Neural cell (in vitro differentiated cells): ENCODE measurements around the gene MPPED1.

Experiments
- EP300 ChIP-seq: fragments of 450-650 bp; conservative IDR thresholded peaks from 2 replicates; pipeline ENCODE4 v1.6.1; 2014; ENCODE audit warnings: antibody characterized with exemption, mild to moderate bottlenecking, moderate library complexity; ENCODE audit not compliant: poor library complexity, severe bottlenecking
- MXI1 ChIP-seq: fragments of 450-650 bp; conservative IDR thresholded peaks from 2 replicates; pipeline ENCODE4 v1.6.1; 2014; ENCODE audit warnings: antibody characterized with exemption, mild to moderate bottlenecking; ENCODE audit not compliant: poor library complexity, severe bottlenecking
- POLR2AphosphoS5 ChIP-seq: IDR thresholded peaks from 2 replicates; pipeline ENCODE4 v1.6.1; 2012
- TAF1 ChIP-seq: IDR thresholded peaks from 2 replicates; pipeline ENCODE4 v1.6.1; 2012; ENCODE audit warnings: low read depth
- TF ChIP-seq, protein P1 (sequence below): fragments of 450-650 bp; IDR thresholded peaks from 2 replicates; pipeline ENCODE4 v1.5.1; 2014; ENCODE audit warnings: antibody characterized with exemption, mild to moderate bottlenecking, moderate library complexity; ENCODE audit not compliant: poor library complexity, severe bottlenecking
- TF ChIP-seq, protein P2 (sequence below): IDR thresholded peaks from 2 replicates; pipeline ENCODE4 v1.6.1; 2012; ENCODE audit warnings: borderline replicate concordance

DNA sequence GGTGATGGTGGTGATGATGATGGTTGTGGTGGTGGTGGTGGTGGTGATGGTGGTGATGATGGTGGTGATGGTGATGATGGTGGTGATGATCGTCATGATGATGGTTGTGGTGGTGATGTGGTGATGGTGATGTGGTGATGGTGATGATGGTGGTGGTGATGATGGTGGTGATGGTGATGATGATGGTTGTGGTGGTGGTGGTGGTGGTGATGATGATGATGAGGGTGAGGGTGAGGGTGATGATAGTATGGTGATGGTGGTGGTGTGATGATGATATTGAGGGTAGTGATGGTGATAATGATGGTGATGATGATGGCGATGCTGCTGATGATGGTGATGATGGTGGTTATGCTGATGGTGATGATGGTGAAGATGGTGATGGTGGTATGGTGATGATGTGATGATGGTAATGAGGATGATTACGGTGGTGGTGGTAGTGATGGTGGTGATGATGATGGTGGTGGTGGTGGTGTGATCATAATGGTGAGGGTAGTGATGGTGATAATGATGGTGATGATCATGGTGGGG lies 63.8 kb downstream of the MPPED1 start:
- TF ChIP-seq, protein P1, sequence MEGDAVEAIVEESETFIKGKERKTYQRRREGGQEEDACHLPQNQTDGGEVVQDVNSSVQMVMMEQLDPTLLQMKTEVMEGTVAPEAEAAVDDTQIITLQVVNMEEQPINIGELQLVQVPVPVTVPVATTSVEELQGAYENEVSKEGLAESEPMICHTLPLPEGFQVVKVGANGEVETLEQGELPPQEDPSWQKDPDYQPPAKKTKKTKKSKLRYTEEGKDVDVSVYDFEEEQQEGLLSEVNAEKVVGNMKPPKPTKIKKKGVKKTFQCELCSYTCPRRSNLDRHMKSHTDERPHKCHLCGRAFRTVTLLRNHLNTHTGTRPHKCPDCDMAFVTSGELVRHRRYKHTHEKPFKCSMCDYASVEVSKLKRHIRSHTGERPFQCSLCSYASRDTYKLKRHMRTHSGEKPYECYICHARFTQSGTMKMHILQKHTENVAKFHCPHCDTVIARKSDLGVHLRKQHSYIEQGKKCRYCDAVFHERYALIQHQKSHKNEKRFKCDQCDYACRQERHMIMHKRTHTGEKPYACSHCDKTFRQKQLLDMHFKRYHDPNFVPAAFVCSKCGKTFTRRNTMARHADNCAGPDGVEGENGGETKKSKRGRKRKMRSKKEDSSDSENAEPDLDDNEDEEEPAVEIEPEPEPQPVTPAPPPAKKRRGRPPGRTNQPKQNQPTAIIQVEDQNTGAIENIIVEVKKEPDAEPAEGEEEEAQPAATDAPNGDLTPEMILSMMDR = no peak
- TF ChIP-seq POLR2AphosphoS5 = no peak
- no peak for TF ChIP-seq TAF1
- TF ChIP-seq MXI1 = no peak
- TF ChIP-seq, protein P2, sequence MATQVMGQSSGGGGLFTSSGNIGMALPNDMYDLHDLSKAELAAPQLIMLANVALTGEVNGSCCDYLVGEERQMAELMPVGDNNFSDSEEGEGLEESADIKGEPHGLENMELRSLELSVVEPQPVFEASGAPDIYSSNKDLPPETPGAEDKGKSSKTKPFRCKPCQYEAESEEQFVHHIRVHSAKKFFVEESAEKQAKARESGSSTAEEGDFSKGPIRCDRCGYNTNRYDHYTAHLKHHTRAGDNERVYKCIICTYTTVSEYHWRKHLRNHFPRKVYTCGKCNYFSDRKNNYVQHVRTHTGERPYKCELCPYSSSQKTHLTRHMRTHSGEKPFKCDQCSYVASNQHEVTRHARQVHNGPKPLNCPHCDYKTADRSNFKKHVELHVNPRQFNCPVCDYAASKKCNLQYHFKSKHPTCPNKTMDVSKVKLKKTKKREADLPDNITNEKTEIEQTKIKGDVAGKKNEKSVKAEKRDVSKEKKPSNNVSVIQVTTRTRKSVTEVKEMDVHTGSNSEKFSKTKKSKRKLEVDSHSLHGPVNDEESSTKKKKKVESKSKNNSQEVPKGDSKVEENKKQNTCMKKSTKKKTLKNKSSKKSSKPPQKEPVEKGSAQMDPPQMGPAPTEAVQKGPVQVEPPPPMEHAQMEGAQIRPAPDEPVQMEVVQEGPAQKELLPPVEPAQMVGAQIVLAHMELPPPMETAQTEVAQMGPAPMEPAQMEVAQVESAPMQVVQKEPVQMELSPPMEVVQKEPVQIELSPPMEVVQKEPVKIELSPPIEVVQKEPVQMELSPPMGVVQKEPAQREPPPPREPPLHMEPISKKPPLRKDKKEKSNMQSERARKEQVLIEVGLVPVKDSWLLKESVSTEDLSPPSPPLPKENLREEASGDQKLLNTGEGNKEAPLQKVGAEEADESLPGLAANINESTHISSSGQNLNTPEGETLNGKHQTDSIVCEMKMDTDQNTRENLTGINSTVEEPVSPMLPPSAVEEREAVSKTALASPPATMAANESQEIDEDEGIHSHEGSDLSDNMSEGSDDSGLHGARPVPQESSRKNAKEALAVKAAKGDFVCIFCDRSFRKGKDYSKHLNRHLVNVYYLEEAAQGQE = no peak
- TF ChIP-seq EP300 = no peak
